Thymus (tissue), 11 donors: ENCODE measurements around the gene PLA2G4C. TPM values are rescaled to one million over a fixed set of nuclear protein-coding genes. Genes with fewer than 3 reads are reported as not detected.

ENCODE experiments used
- DNase-seq, 9 donors: peaks; one replicate each; pipeline ENCODE4 v3.0.0-alpha.2; 2013; ENCODE audit warnings: low spot score in 9 of 9, low read depth in 6 of 9, missing footprints in 1 of 9
- H3K27ac ChIP-seq, 2 donors: one replicate each; pipeline ENCODE4 v1.5.1; 2013; ENCODE audit warnings: control low read depth in 1 of 2, low read depth in 1 of 2, low read length in 1 of 2, mild to moderate bottlenecking in 1 of 2, moderate library complexity in 1 of 2
- H3K27me3 ChIP-seq, 2 donors: one replicate each; pipeline ENCODE4 v1.5.1; 2013; ENCODE audit warnings: low read length in 1 of 2; ENCODE audit not compliant: control insufficient read depth in 2 of 2, insufficient read depth in 1 of 2
- H3K36me3 ChIP-seq, 2 donors: one replicate each; pipeline ENCODE4 v1.5.1; 2013; ENCODE audit warnings: low read length in 1 of 2, mild to moderate bottlenecking in 1 of 2, moderate library complexity in 1 of 2; ENCODE audit not compliant: control insufficient read depth in 2 of 2, insufficient read depth in 2 of 2
- H3K4me1 ChIP-seq, 2 donors: one replicate each; pipeline ENCODE4 v1.5.1; 2013; ENCODE audit warnings: low read length in 2 of 2; ENCODE audit not compliant: control insufficient read depth in 2 of 2, insufficient read depth in 2 of 2
- H3K4me3 ChIP-seq, 2 donors: one replicate each; pipeline ENCODE4 v1.5.1; 2013; ENCODE audit warnings: low read length in 2 of 2, control low read depth in 1 of 2, mild to moderate bottlenecking in 1 of 2
- H3K9me3 ChIP-seq, 2 donors: one replicate each; pipeline ENCODE4 v1.5.1; 2013; ENCODE audit warnings: low read length in 1 of 2, mild to moderate bottlenecking in 1 of 2; ENCODE audit not compliant: control insufficient read depth in 2 of 2, insufficient read depth in 1 of 2
- WGBS: extraction: QIAGEN DNeasy Blood & Tissue Kit; methylation state at CpG from one replicate; pipeline ENCODE4 v1.1.7; 2013; 5-methylcytosine and 5-hydroxymethylcytosine counted together
- polyA plus RNA-seq: library from polyadenylated mRNA; stranded (reverse); fragments of 200-250 nt; gene quantifications from one replicate; pipeline ENCODE4 v1.2.3, GENCODE V29; 2013
- total RNA-seq: library from RNA; stranded (reverse); fragments of 120-200 nt; gene quantifications from one replicate; pipeline ENCODE4 v1.2.4, GENCODE V29; 2013
- donor health status: healthy.

The PLA2G4C gene
- total and polyA plus RNA-seq, 2 donors, result 8.1 to 15.0 TPM

GRCh38 chr19:48023518-48023917, 87.1 kb downstream of the PLA2G4C start:
- Histone ChIP-seq H3K27me3 (no peaks in the 10 kb centered on the region), H3K4me1 (no peaks in the 10 kb centered on the region), H3K4me3 (no peak overlapping the region), H3K36me3 (no peaks in the 10 kb centered on the region), H3K27ac (no peak overlapping the region), H3K9me3 (no peaks in the 10 kb centered on the region)
- WGBS, result 93% methylated on average over 3 of the region's 3 CpGs
- DNase-seq, result no peak

- 82% methylated on average over 2 of the region's 2 CpGs for WGBS
Measured at GRCh38 chr19:48023011-48023410, 87.6 kb downstream of the PLA2G4C start.

GRCh38 chr19:48020686-48021085, 89.9 kb downstream of the PLA2G4C start:
- Histone ChIP-seq H3K27ac (no peak overlapping the region), H3K4me1 (no peaks in the 10 kb centered on the region), H3K36me3 (no peaks in the 10 kb centered on the region), H3K4me3 (no peak overlapping the region), H3K9me3 (no peaks in the 10 kb centered on the region), H3K27me3 (no peaks in the 10 kb centered on the region)
- no peak for DNase-seq
- 10% methylated on average over 3 of the region's 3 CpGs for WGBS

More at GRCh38 chr19:48023011-48023410, 87.6 kb downstream of the PLA2G4C start:
- DNase-seq, result no peak
- no peaks in the 10 kb centered on the region for H3K4me1 ChIP-seq
- H3K27me3 ChIP-seq, result no peaks in the 10 kb centered on the region
- H3K36me3 ChIP-seq, result no peaks in the 10 kb centered on the region
- H3K27ac ChIP-seq, result no peak overlapping the region
- H3K9me3 ChIP-seq, result no peaks in the 10 kb centered on the region
- H3K4me3 ChIP-seq, result no peak overlapping the region

- Histone ChIP-seq H3K27me3 (no peaks in the 10 kb centered on the region), H3K9me3 (no peaks in the 10 kb centered on the region), H3K36me3 (no peaks in the 10 kb centered on the region), H3K27ac (no peak overlapping the region), H3K4me3 (no peak overlapping the region), H3K4me1 (no peaks in the 10 kb centered on the region)
- DNase-seq, result no peak
- 93% methylated on average over 11 of the region's 11 CpGs for WGBS
Measured at GRCh38 chr19:48010932-48011758, 99.5 kb downstream of the PLA2G4C start.

- 86% methylated on average over 6 of the region's 6 CpGs for WGBS
Measured at GRCh38 chr19:48006762-48007161, 103.9 kb downstream of the PLA2G4C start.

GRCh38 chr19:48004236-48004635, 106.4 kb downstream of the PLA2G4C start:
- no peak overlapping the region for H3K27ac ChIP-seq
- H3K36me3 ChIP-seq, result no peaks in the 10 kb centered on the region
- 80% methylated on average over 6 of the region's 6 CpGs for WGBS

More at GRCh38 chr19:48006762-48007161, 103.9 kb downstream of the PLA2G4C start:
- H3K27me3 ChIP-seq, result no peaks in the 10 kb centered on the region
- no peaks in the 10 kb centered on the region for H3K36me3 ChIP-seq
- no peaks in the 10 kb centered on the region for H3K4me1 ChIP-seq
- no peak overlapping the region for H3K27ac ChIP-seq
- no peaks in the 10 kb centered on the region for H3K9me3 ChIP-seq
- H3K4me3 ChIP-seq, result no peak overlapping the region
- DNase-seq, result no peak

GRCh38 chr19:48000846-48001245, 109.8 kb downstream of the PLA2G4C start:
- Histone ChIP-seq H3K4me3 (no peak overlapping the region), H3K4me1 (no peaks in the 10 kb centered on the region), H3K27ac (no peak overlapping the region), H3K36me3 (no peaks in the 10 kb centered on the region), H3K27me3 (no peaks in the 10 kb centered on the region), H3K9me3 (no peaks in the 10 kb centered on the region)
- no peak for DNase-seq
- 91% methylated on average over 6 of the region's 6 CpGs for WGBS

More at GRCh38 chr19:48004236-48004635, 106.4 kb downstream of the PLA2G4C start:
- Histone ChIP-seq H3K27me3 (no peaks in the 10 kb centered on the region), H3K4me3 (no peak overlapping the region), H3K9me3 (no peaks in the 10 kb centered on the region), H3K4me1 (no peaks in the 10 kb centered on the region)
- no peak for DNase-seq

- no peaks in the 10 kb centered on the region for H3K4me1 ChIP-seq
- H3K36me3 ChIP-seq, result no peaks in the 10 kb centered on the region
- no peak overlapping the region for H3K27ac ChIP-seq
- H3K4me3 ChIP-seq, result no peak overlapping the region
- 93% methylated on average over 6 of the region's 6 CpGs for WGBS
- no peaks in the 10 kb centered on the region for H3K9me3 ChIP-seq
- no peak for DNase-seq
- H3K27me3 ChIP-seq, result no peaks in the 10 kb centered on the region
Measured at GRCh38 chr19:47998800-47999199, 111.8 kb downstream of the PLA2G4C start.
